Endothelial cell of umbilical vein (primary cell): ENCODE measurements around the gene SLC25A30. TPM values are rescaled to one million over a fixed set of nuclear protein-coding genes. Genes with fewer than 3 reads are reported as not detected.
"Not testable (repeated sequence)": the region's sequence is repeated elsewhere in the genome, so short reads cannot be mapped to it uniquely, and the experiment has no call there.

Experiments
- BruUV-seq: library from RNA; stranded (reverse); fragments of 400-500 nt; replicated peaks from 2 replicates; lab custom pipeline; 2021; lab: Mats Ljungman, UMichigan
- CTCF ChIA-PET: fragments of 300-600, 350-600 bp; sonication (Branson Sonifier 250); formaldehyde crosslinking; loops from one replicate; lab custom pipeline; 2021; ENCODE audit warnings: antibody characterized with exemption, inconsistent platforms; lab: Charles Lee
- POLR2A ChIA-PET: fragments of 300-600, 350-600 bp; sonication (Branson Sonifier 250); formaldehyde crosslinking; loops from one replicate; lab custom pipeline; 2021; ENCODE audit warnings: antibody characterized with exemption, inconsistent platforms; lab: Charles Lee
- DNase-seq: peaks from one replicate; pipeline ENCODE4 v3.0.0-alpha.2; 2011; ENCODE audit warnings: low read depth, low spot score
- FAIRE-seq: peaks from 2 replicates; lab custom pipeline; 2011; peaks lifted over from hg19 to GRCh38; lab: Jason Lieb, UNC
- H2AFZ ChIP-seq: 2 replicates; pipeline ENCODE4 v1.6.0; 2012; ENCODE audit warnings: low read depth, low read length, control low read depth, inconsistent platforms
- H3K27ac ChIP-seq: 2 replicates; pipeline ENCODE4 v1.5.1; 2011; ENCODE audit warnings: low read depth, mild to moderate bottlenecking, control low read depth, low read length, moderate library complexity; ENCODE audit not compliant: insufficient read depth
- H3K27me3 ChIP-seq, 2 experiments: 2 replicates each; pipeline versions ENCODE4 v1.6.0 to v1.6.1; 2011; ENCODE audit warnings: low read length in 2 of 2, mixed read lengths in 1 of 2; ENCODE audit not compliant: control insufficient read depth in 2 of 2, insufficient read depth in 2 of 2
- H3K36me3 ChIP-seq, 2 experiments: 2 replicates in 1 of 2; 3 replicates in 1 of 2; pipeline ENCODE4 v1.5.1; 2011; ENCODE audit warnings: low read length in 2 of 2, mild to moderate bottlenecking in 1 of 2, moderate library complexity in 1 of 2; ENCODE audit not compliant: control insufficient read depth in 2 of 2, insufficient read depth in 2 of 2; ENCODE audit errors: extremely low read depth in 1 of 2
- H3K4me1 ChIP-seq: 3 replicates; pipeline ENCODE4 v1.5.1; 2011; ENCODE audit warnings: mild to moderate bottlenecking, low read length; ENCODE audit not compliant: control insufficient read depth, insufficient read depth; ENCODE audit errors: extremely low read depth
- H3K4me2 ChIP-seq: 2 replicates; pipeline ENCODE4 v1.6.1; 2011; ENCODE audit warnings: low read length, control low read depth, mixed read lengths; ENCODE audit not compliant: insufficient read depth
- H3K4me3 ChIP-seq, 3 experiments: fragments of 200-600 bp in 1 of 3; sonication (generic), shearing (Covaris generic) in 1 of 3; replicated peaks in 1 of 3; 2 replicates each; pipeline ENCODE4 v1.5.1; 2011 to 2016; ENCODE audit warnings: control low read depth in 3 of 3, low read length in 3 of 3, mild to moderate bottlenecking in 2 of 3, inconsistent platforms in 1 of 3, low read depth in 1 of 3, moderate library complexity in 1 of 3; ENCODE audit not compliant: insufficient read depth in 1 of 3
- H3K79me2 ChIP-seq: 2 replicates; pipeline ENCODE4 v1.6.0; 2012; ENCODE audit warnings: low read length, inconsistent platforms; ENCODE audit not compliant: control insufficient read depth, insufficient read depth
- H3K9ac ChIP-seq: replicated peaks from 2 replicates; pipeline ENCODE3; 2011; ENCODE audit warnings: low read length, control low read depth; ENCODE audit not compliant: insufficient read depth; ENCODE audit errors: extremely low read depth
- H3K9me1 ChIP-seq: replicated peaks from 3 replicates; pipeline ENCODE4 v1.6.0; 2011; ENCODE audit warnings: mild to moderate bottlenecking, low read length; ENCODE audit not compliant: control insufficient read depth, insufficient read depth; ENCODE audit errors: extremely low read depth
- H3K9me3 ChIP-seq: replicated peaks from 2 replicates; pipeline ENCODE4 v1.5.1; 2012; ENCODE audit warnings: low read length, inconsistent platforms; ENCODE audit not compliant: control insufficient read depth, insufficient read depth
- H4K20me1 ChIP-seq: replicated peaks from 2 replicates; pipeline ENCODE3; 2011; ENCODE audit warnings: mild to moderate bottlenecking, low read length; ENCODE audit not compliant: control insufficient read depth, insufficient read depth; ENCODE audit errors: extremely low read depth
- dilution Hi-C: fragments of 300-500 bp; cut with MboI; formaldehyde crosslinking; loops from one replicate; pipeline ENCODE4 v1.15.0; 2019; ENCODE audit warnings: low sequenced_read_pairs; ENCODE audit not compliant: extremely low pct_ligation_motif_present
- intact Hi-C: fragments of 100-400 bp; cut with micrococcal nuclease; formaldehyde crosslinking; loops from one replicate; pipeline ENCODE4 v1.10.0; 2022
- polyA plus RNA-seq, 4 experiments: library from polyadenylated mRNA; depleted of rRNA in 3 of 4; stranded (reverse) in 3 of 4; unstranded in 1 of 4; fragments of >200 nt; gene quantifications; 2 replicates each; pipeline versions ENCODE4 v1.2.1 to v1.2.3, GENCODE V29; 2011 to 2012; ENCODE audit warnings: missing spikeins in 1 of 4
- total RNA-seq: library from RNA; stranded (reverse); gene quantifications from 2 replicates; pipeline ENCODE4 v1.2.3, GENCODE V29; 2021

The SLC25A30 gene
- total and polyA plus RNA-seq, 2 donors (not counting 3 experiments of a cell fraction or from before 2014, with no cell fraction given), result 13.3 to 27.0 TPM

GRCh38 chr13:45378786-45379185, 39.4 kb downstream of the SLC25A30 start:
- H3K4me1 ChIP-seq, BruUV-seq, H3K4me2 ChIP-seq, H3K27ac ChIP-seq, H3K79me2 ChIP-seq, POLR2A ChIA-PET, H3K4me3 ChIP-seq, H3K9me3 ChIP-seq, H3K9me1 ChIP-seq, intact Hi-C loops, DNase-seq, FAIRE-seq, H3K27me3 ChIP-seq, H3K36me3 ChIP-seq, CTCF ChIA-PET, dilution Hi-C loops, H2AFZ ChIP-seq, H4K20me1 ChIP-seq, H3K9ac ChIP-seq: not testable (repeated sequence)

DNA sequence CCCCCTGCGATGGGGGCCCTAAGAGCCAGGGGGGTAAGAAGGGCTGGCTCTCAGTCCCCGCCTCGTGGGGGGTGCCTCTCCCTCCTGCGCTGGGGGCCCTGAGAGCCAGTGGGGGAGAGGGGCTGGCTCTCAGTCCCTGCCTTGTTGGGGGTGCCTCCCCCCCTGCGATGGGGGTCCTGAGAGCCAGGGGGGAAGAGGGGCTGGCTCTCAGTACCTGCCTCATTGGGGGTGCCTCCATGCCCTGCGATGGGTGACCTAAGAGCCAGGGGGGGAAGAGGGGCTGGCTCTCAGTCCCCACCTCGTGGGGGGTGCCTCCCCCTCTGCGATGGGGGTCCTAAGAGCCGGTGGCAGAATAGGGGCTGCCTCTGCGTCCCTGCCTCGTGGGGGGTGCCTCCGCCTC, 40.9 kb downstream of the SLC25A30 start:
- H3K4me1 ChIP-seq, intact Hi-C loops, H2AFZ ChIP-seq, H3K9me1 ChIP-seq, POLR2A ChIA-PET, BruUV-seq, H3K4me3 ChIP-seq, dilution Hi-C loops, CTCF ChIA-PET, FAIRE-seq, H3K9me3 ChIP-seq, H3K27ac ChIP-seq, H3K27me3 ChIP-seq, H4K20me1 ChIP-seq, DNase-seq, H3K79me2 ChIP-seq, H3K9ac ChIP-seq, H3K4me2 ChIP-seq, H3K36me3 ChIP-seq: not testable (repeated sequence)

GRCh38 chr13:45376651-45377050, 41.5 kb downstream of the SLC25A30 start:
- H3K4me2 ChIP-seq, FAIRE-seq, dilution Hi-C loops, H4K20me1 ChIP-seq, H3K27ac ChIP-seq, CTCF ChIA-PET, H3K9ac ChIP-seq, POLR2A ChIA-PET, DNase-seq, intact Hi-C loops, H3K9me3 ChIP-seq, H3K4me3 ChIP-seq, H3K4me1 ChIP-seq, H3K36me3 ChIP-seq, H2AFZ ChIP-seq, H3K27me3 ChIP-seq, H3K79me2 ChIP-seq, BruUV-seq, H3K9me1 ChIP-seq: not testable (repeated sequence)
